ENCODE results near the gene ZC3H12A.
A peak's percentile ranks its signal among the peaks of the same experiment; 100 is the strongest.

ZC3H12A gene

GRCh38 chr1:37474046-37474696 lies at the start of gene ZC3H12A:
Gene ZC3H12A (plus strand): TSS chr1:37474580. CDS start chr1:37475497, 917 bp downstream.
- peak; percentile 80 to 90 for DNase-seq (ENCODE audit: low read depth in 1 of 2, low spot score in 1 of 2)
- TF ChIP-seq JUND (IDR thresholded peaks at IDR 0.05; ENCODE audit: low read depth) = no peak
- in situ Hi-C loops (cut with HindIII; ENCODE audit: low pct_unique_long_range_greater_than_20kb, low sequenced_read_pairs) = no loop called here

DNA sequence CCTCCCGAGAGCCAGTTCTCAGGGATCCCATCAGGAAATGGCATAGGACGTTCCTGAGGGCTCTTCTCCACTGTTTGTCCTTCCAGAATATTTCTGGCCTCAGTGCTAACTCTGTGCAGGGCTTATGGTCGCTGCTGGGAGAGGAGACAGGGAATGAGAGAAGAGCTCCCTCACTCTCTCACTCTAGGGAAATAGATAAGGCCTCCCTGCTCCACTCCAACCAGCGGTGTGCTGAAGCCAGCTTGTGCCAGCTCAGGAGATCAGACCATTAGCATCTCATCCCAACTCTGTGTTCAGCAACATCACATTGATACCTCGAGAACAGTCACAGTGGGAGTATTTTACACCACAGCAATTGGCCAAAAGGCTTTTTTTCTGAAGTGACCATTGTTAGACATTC lies 49.2 kb upstream of the ZC3H12A start:
- in situ Hi-C loops (cut with HindIII; ENCODE audit: low pct_unique_long_range_greater_than_20kb, low sequenced_read_pairs) = no loop called here
- no peak for DNase-seq (ENCODE audit: low read depth in 1 of 2, low spot score in 1 of 2)
- no peak for TF ChIP-seq JUND (IDR thresholded peaks at IDR 0.05; ENCODE audit: low read depth)

DNA sequence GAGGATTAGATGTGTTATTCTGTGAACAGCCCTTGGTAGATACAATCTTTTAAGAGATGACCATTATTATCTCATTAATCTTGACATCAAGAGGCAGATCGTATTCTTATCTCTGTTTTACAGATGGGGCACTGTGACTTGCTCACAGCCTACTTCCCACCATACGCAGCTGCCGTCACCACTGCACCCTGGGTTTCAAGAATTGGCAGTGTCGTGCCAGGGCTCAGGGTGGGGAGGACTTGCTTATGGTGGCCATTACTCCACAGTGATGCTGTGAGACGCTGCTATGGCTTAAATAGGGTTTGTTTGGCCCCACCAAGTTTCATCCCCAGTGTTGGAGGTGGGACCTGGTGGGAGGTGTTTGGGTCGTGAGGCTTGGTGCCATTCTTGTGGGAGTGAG lies 45.4 kb upstream of the ZC3H12A start:
- no peak for DNase-seq (ENCODE audit: low read depth in 1 of 2, low spot score in 1 of 2)
- in situ Hi-C loops (cut with HindIII; ENCODE audit: low pct_unique_long_range_greater_than_20kb, low sequenced_read_pairs) = no loop called here
- TF ChIP-seq JUND (IDR thresholded peaks at IDR 0.05; ENCODE audit: low read depth) = no peak

- no peak for DNase-seq (ENCODE audit: low read depth in 1 of 2, low spot score in 1 of 2)
- no peak for TF ChIP-seq JUND (IDR thresholded peaks at IDR 0.05; ENCODE audit: low read depth)
- in situ Hi-C loops (cut with HindIII; ENCODE audit: low pct_unique_long_range_greater_than_20kb, low sequenced_read_pairs) = no loop called here
Measured at GRCh38 chr1:37430103-37430985, 44.0 kb upstream of the ZC3H12A start.

DNA sequence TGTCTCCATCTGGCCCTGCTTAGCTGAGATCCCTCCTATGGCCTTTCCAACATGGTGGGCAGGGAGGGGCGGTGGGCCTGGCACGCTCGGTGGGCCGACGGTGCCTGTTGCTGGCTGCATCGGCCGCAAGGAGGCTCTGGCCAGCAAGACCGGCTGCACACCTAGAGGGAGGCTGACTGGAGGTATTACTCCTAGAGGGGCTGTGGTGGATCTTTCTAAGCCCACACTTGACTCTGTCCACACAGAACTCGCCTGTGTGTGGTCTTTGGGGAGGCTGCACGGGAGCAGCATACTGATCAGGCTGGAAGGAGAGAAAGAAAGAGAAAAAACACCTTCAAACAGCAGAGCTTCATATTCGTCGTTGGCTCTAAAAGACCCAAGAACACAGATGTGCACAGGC lies 41.7 kb upstream of the ZC3H12A start:
- no peak for TF ChIP-seq JUND (IDR thresholded peaks at IDR 0.05; ENCODE audit: low read depth)
- no peak for DNase-seq (ENCODE audit: low read depth in 1 of 2, low spot score in 1 of 2)
- in situ Hi-C loops (cut with HindIII; ENCODE audit: low pct_unique_long_range_greater_than_20kb, low sequenced_read_pairs) = no loop called here

- TF ChIP-seq JUND (IDR thresholded peaks at IDR 0.05; ENCODE audit: low read depth) = no peak
- in situ Hi-C loops (cut with HindIII; ENCODE audit: low pct_unique_long_range_greater_than_20kb, low sequenced_read_pairs) = no loop called here
Measured at GRCh38 chr1:37433171-37433570, 41.2 kb upstream of the ZC3H12A start.

GRCh38 chr1:37434292-37435225 lies 39.8 kb upstream of the ZC3H12A start:
- DNase-seq (ENCODE audit: low read depth in 1 of 2, low spot score in 1 of 2) = peak; percentile 52 to 74

More at GRCh38 chr1:37433171-37433570, 41.2 kb upstream of the ZC3H12A start:
- no peak for DNase-seq (ENCODE audit: low read depth in 1 of 2, low spot score in 1 of 2)

GRCh38 chr1:37437087-37437486 lies 37.3 kb upstream of the ZC3H12A start:
- DNase-seq (ENCODE audit: low read depth in 1 of 2, low spot score in 1 of 2) = no peak
- TF ChIP-seq JUND (IDR thresholded peaks at IDR 0.05; ENCODE audit: low read depth) = no peak
- in situ Hi-C loops (cut with HindIII; ENCODE audit: low pct_unique_long_range_greater_than_20kb, low sequenced_read_pairs) = no loop called here

More at GRCh38 chr1:37434292-37435225, 39.8 kb upstream of the ZC3H12A start:
- in situ Hi-C loops (cut with HindIII; ENCODE audit: low pct_unique_long_range_greater_than_20kb, low sequenced_read_pairs) = no loop called here
- no peak for TF ChIP-seq JUND (IDR thresholded peaks at IDR 0.05; ENCODE audit: low read depth)

DNA sequence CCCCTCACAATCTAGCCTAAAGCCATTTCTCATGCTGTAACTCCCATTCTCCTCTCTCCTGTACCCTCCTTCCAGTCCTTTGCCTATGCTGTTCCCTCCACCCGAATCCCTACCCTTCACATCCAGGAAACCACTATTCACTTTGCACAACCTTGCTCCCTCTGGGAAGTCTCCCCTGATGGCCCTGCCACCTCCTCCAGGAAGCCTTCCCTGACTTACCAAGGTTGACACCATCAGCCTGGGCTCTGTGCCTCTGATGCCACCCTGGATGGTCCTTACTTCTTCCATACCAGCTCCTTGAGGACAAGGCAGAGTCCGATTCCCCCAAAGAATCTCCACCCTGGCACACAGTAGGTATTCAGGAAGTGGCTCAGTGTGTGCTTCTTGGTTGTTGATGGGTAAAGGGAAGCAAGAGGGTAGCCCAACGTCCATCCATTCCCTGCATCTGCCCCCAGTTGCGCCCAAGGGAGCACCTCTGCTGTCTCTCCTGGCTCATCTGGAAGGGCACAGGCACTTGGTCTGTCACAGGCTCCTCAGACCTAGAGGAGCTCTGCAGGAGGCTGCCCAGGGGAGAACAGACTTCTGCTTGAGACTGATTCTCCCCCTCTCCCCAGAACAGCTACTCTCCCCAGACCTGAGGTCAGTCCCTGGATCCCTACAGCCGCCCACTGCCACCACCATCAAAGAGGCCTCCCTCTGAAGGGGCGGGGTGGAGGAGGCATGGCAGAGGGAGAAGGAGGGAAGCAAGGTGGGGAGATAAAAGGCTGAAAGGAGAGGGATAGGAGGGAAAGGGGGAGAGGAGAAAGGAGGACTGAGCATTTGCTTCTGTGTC lies 36.1 kb upstream of the ZC3H12A start:
- in situ Hi-C loops (cut with HindIII; ENCODE audit: low pct_unique_long_range_greater_than_20kb, low sequenced_read_pairs) = no loop called here
- TF ChIP-seq JUND (IDR thresholded peaks at IDR 0.05; ENCODE audit: low read depth) = no peak

GRCh38 chr1:37438869-37439343 lies 35.5 kb upstream of the ZC3H12A start:
- in situ Hi-C loops (cut with HindIII; ENCODE audit: low pct_unique_long_range_greater_than_20kb, low sequenced_read_pairs) = no loop called here
- no peak for TF ChIP-seq JUND (IDR thresholded peaks at IDR 0.05; ENCODE audit: low read depth)
- no peak for DNase-seq (ENCODE audit: low read depth in 1 of 2, low spot score in 1 of 2)

More for the DNA sequence above, 36.1 kb upstream of the ZC3H12A start:
- DNase-seq (ENCODE audit: low read depth in 1 of 2, low spot score in 1 of 2) = no peak

DNA sequence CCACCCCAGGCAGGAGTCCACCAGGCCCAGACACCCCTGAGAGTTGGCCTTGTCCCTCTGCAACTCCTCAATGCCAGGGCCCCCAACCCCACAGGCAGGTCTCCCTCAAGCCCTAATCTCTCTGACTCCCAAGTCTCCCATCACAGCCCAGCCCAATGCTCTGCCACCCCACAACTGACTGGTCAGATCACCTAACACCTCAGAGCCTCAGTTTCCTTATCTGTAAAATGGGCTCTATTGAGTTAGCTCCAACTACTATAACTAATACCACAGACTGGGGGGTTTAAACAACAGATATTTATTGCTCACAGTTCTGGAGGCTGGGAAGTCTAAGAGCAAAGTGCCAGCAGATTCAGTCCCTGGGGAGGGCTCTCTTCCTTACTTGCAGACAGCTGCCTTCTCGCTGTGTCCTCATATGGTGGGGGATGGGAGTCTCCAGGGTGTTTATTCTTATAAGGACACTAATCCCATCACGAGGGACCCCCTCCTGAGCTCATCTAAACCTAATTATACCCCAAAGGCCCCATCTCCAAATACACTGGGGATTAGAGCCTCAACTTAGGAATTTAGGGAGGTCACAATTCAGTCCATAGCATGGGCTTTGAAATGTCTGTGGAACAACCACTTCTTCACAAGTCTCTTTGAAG lies 34.9 kb upstream of the ZC3H12A start:
- in situ Hi-C loops (cut with HindIII; ENCODE audit: low pct_unique_long_range_greater_than_20kb, low sequenced_read_pairs) = no loop called here
- DNase-seq (ENCODE audit: low read depth in 1 of 2, low spot score in 1 of 2) = no peak
- no peak for TF ChIP-seq JUND (IDR thresholded peaks at IDR 0.05; ENCODE audit: low read depth)

All from T47D (cell line).